ENCODE data around the gene LOXHD1.

LOXHD1 gene

GRCh38 chr18:46675112-46675511, 18.1 kb upstream of the LOXHD1 start:
- no peak for DNase-seq

- no peak for DNase-seq
Observed at GRCh38 chr18:46672062-46672970, 15.3 kb upstream of the LOXHD1 start.

- no peak for DNase-seq
Observed at GRCh38 chr18:46668694-46669093, 11.7 kb upstream of the LOXHD1 start.

GRCh38 chr18:46668135-46668534, 11.1 kb upstream of the LOXHD1 start:
- no peak for DNase-seq

- no peak for DNase-seq
Observed at GRCh38 chr18:46663539-46663938, 6.5 kb upstream of the LOXHD1 start.

GRCh38 chr18:46660957-46661749, 4.1 kb upstream of the LOXHD1 start:
- DNase-seq, result no peak

GRCh38 chr18:46659484-46659883, 2.5 kb upstream of the LOXHD1 start:
- no peak for DNase-seq

GRCh38 chr18:46656326-46657114, 500 bp downstream of the LOXHD1 start:
- DNase-seq, result no peak

- no peak for DNase-seq
Observed at GRCh38 chr18:46652372-46652771, 4.6 kb downstream of the LOXHD1 start.

- no peak for DNase-seq
Observed at GRCh38 chr18:46650681-46651080, 6.3 kb downstream of the LOXHD1 start.

- no peak for DNase-seq
Observed at GRCh38 chr18:46649071-46649862, 7.8 kb downstream of the LOXHD1 start.

GRCh38 chr18:46646468-46646867, 10.6 kb downstream of the LOXHD1 start:
- DNase-seq, result no peak

- DNase-seq, result no peak
Observed at GRCh38 chr18:46642561-46642960, 14.5 kb downstream of the LOXHD1 start.

GRCh38 chr18:46641917-46642316, 15.1 kb downstream of the LOXHD1 start:
- no peak for DNase-seq

GRCh38 chr18:46639386-46639785, 17.6 kb downstream of the LOXHD1 start:
- no peak for DNase-seq

- no peak for DNase-seq
Observed at GRCh38 chr18:46636040-46636630, 20.9 kb downstream of the LOXHD1 start.

GRCh38 chr18:46632401-46633071, 24.5 kb downstream of the LOXHD1 start:
- DNase-seq, result no peak

- no peak for DNase-seq
Observed at GRCh38 chr18:46630991-46631390, 26.0 kb downstream of the LOXHD1 start.

GRCh38 chr18:46630160-46630559, 26.9 kb downstream of the LOXHD1 start:
- DNase-seq, result no peak

GRCh38 chr18:46629361-46629760, 27.7 kb downstream of the LOXHD1 start:
- DNase-seq, result no peak

GRCh38 chr18:46628206-46628605, 28.8 kb downstream of the LOXHD1 start:
- no peak for DNase-seq
